ENCODE data around the gene KRTAP5-8.
"Not testable (repeated sequence)": the region's sequence is repeated elsewhere in the genome, so short reads cannot be mapped to it uniquely, and the experiment has no call there.

DNA sequence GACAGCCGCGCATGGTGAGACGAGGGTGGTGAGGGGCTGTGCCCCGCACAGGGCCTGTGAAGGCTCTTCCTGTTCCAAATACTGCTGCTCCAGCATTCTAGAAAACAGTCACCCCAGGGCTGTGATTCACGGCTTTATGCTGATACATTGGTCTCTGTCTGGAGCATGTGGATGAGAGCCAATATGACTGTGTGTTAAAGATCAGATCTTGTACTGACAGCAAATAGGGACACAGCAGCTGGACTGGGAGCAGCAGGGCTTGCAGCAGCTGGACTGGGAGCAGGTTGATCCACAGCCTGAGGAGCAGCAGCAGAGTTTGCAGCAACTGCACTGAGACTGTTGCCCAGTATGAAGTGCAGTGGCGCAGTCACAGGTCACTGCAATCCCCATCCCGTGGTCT is 41.7 kb downstream of the KRTAP5-8 start:
- not testable (repeated sequence) for TF ChIP-seq POLR2AphosphoS5 (IDR thresholded peaks at IDR 0.05; ENCODE audit: insufficient read depth, low read depth, low read length); EZH2 (IDR thresholded peaks at IDR 0.05; ENCODE audit: borderline replicate concordance, low read depth, low read length, severe bottlenecking); JUN (IDR thresholded peaks at IDR 0.05; ENCODE audit: borderline replicate concordance, insufficient read depth, insufficient read length, low read depth); POLR2A (IDR thresholded peaks at IDR 0.05; ENCODE audit: low read depth, low read length); FOS (IDR thresholded peaks at IDR 0.05; ENCODE audit: borderline replicate concordance, insufficient read depth, low read length)
- TF ChIP-seq, protein P1, sequence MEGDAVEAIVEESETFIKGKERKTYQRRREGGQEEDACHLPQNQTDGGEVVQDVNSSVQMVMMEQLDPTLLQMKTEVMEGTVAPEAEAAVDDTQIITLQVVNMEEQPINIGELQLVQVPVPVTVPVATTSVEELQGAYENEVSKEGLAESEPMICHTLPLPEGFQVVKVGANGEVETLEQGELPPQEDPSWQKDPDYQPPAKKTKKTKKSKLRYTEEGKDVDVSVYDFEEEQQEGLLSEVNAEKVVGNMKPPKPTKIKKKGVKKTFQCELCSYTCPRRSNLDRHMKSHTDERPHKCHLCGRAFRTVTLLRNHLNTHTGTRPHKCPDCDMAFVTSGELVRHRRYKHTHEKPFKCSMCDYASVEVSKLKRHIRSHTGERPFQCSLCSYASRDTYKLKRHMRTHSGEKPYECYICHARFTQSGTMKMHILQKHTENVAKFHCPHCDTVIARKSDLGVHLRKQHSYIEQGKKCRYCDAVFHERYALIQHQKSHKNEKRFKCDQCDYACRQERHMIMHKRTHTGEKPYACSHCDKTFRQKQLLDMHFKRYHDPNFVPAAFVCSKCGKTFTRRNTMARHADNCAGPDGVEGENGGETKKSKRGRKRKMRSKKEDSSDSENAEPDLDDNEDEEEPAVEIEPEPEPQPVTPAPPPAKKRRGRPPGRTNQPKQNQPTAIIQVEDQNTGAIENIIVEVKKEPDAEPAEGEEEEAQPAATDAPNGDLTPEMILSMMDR (IDR thresholded peaks at IDR 0.05; ENCODE audit: extremely low read depth in 1 of 2, insufficient read depth in 1 of 2, low read depth in 1 of 2, low read length in 2 of 2): not testable (repeated sequence)
- TF ChIP-seq, protein P2, sequence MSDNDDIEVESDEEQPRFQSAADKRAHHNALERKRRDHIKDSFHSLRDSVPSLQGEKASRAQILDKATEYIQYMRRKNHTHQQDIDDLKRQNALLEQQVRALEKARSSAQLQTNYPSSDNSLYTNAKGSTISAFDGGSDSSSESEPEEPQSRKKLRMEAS (IDR thresholded peaks at IDR 0.05; ENCODE audit: insufficient read depth, insufficient read length): not testable (repeated sequence)
